A673 (cell line): ENCODE results near the gene CELF3.

Experiments used
- CTCF ChIP-seq: fragments of 300-800, 200-600 bp; sonication (generic); conservative IDR thresholded peaks from 2 replicates; pipeline ENCODE4 v1.5.1; 2017; ENCODE audit warnings: low read depth, mild to moderate bottlenecking, antibody characterized with exemption, low read length, moderate library complexity, mixed read lengths
- EZH2 ChIP-seq: fragments of 200-600 bp; sonication (generic); IDR thresholded peaks from 2 replicates; pipeline ENCODE4 v1.6.1; 2017; ENCODE audit warnings: borderline replicate concordance, low read depth, mild to moderate bottlenecking, mixed read lengths, antibody characterized with exemption, low read length; ENCODE audit not compliant: poor library complexity, severe bottlenecking

GRCh38 chr1:151710187-151710840 is 6.3 kb downstream of the CELF3 start:
- TF ChIP-seq CTCF (no peak), EZH2 (no peak)
